T-helper 2 cell treated with Interferon-gamma antibody and Interleukin-4, amounts not matched to agents 5 μg/mL and 100 μg/mL, for 36 hours (primary cell): ENCODE results near the gene PIK3R2.

Source experiments
- DNase-seq: peaks from one replicate; pipeline ENCODE4 v3.0.0; 2021; ENCODE audit warnings: low spot score
- H3K27ac Mint-ChIP-seq: one replicate; pipeline ENCODE4 v1.8.0; 2021; ENCODE audit warnings: mild to moderate bottlenecking, mixed read lengths
- H3K27me3 Mint-ChIP-seq: one replicate; pipeline ENCODE4 v1.8.0; 2021; ENCODE audit warnings: low read depth, mixed read lengths
- H3K36me3 Mint-ChIP-seq: one replicate; pipeline ENCODE4 v1.8.0; 2021; ENCODE audit warnings: low read depth, mixed read lengths
- H3K4me1 Mint-ChIP-seq: one replicate; pipeline ENCODE4 v1.8.0; 2021; ENCODE audit warnings: low read depth, mixed read lengths
- H3K4me3 Mint-ChIP-seq: one replicate; pipeline ENCODE4 v1.8.0; 2022; ENCODE audit warnings: mild to moderate bottlenecking, moderate library complexity, mixed read lengths
- H3K9me3 Mint-ChIP-seq: one replicate; pipeline ENCODE4 v1.8.0; 2021; ENCODE audit warnings: mixed read lengths

PIK3R2 gene

GRCh38 chr19:18167011-18167410 is 14.0 kb downstream of the PIK3R2 start:
- H3K4me1 Mint-ChIP-seq, result no peaks in the 10 kb centered on the region
- H3K27ac Mint-ChIP-seq, result no peak overlapping the region
- H3K36me3 Mint-ChIP-seq, result peaks cover 18% of the 10 kb centered on the region
- no peak for DNase-seq
- no peaks in the 10 kb centered on the region for H3K27me3 Mint-ChIP-seq
- H3K4me3 Mint-ChIP-seq, result no peak overlapping the region
- no peaks in the 10 kb centered on the region for H3K9me3 Mint-ChIP-seq

- H3K4me3 Mint-ChIP-seq, result no peak overlapping the region
- H3K4me1 Mint-ChIP-seq, result peaks cover 3% of the 10 kb centered on the region
- no peak overlapping the region for H3K27ac Mint-ChIP-seq
- no peaks in the 10 kb centered on the region for H3K27me3 Mint-ChIP-seq
- peak; percentile 45 for DNase-seq
- H3K9me3 Mint-ChIP-seq, result no peaks in the 10 kb centered on the region
- peaks cover 18% of the 10 kb centered on the region for H3K36me3 Mint-ChIP-seq
These were observed 15.1 kb downstream of the PIK3R2 start for GRCh38 chr19:18167975-18168645.

- Mint-ChIP-seq H3K9me3 (no peaks in the 10 kb centered on the region), H3K36me3 (peaks cover 13% of the 10 kb centered on the region), H3K4me1 (peaks cover 5% of the 10 kb centered on the region), H3K27ac (no peak overlapping the region), H3K27me3 (no peaks in the 10 kb centered on the region), H3K4me3 (no peak overlapping the region)
- no peak for DNase-seq
These were observed 15.9 kb downstream of the PIK3R2 start for GRCh38 chr19:18168673-18169381.

- H3K27ac Mint-ChIP-seq, result peak overlapping the region; percentile 4
- no peak for DNase-seq
- H3K9me3 Mint-ChIP-seq, result no peaks in the 10 kb centered on the region
- peaks cover 12% of the 10 kb centered on the region for H3K36me3 Mint-ChIP-seq
- H3K4me1 Mint-ChIP-seq, result peaks cover 15% of the 10 kb centered on the region
- H3K4me3 Mint-ChIP-seq, result no peak overlapping the region
- no peaks in the 10 kb centered on the region for H3K27me3 Mint-ChIP-seq
These were observed 17.8 kb downstream of the PIK3R2 start for GRCh38 chr19:18170714-18171255.

GRCh38 chr19:18171605-18172327 is 18.8 kb downstream of the PIK3R2 start:
- Mint-ChIP-seq H3K27me3 (no peaks in the 10 kb centered on the region), H3K9me3 (no peaks in the 10 kb centered on the region), H3K36me3 (peaks cover 14% of the 10 kb centered on the region), H3K27ac (peak overlapping the region; percentile 31), H3K4me3 (no peak overlapping the region), H3K4me1 (peaks cover 18% of the 10 kb centered on the region)
- no peak for DNase-seq

GRCh38 chr19:18172331-18173053 is 19.5 kb downstream of the PIK3R2 start:
- no peaks in the 10 kb centered on the region for H3K9me3 Mint-ChIP-seq
- peak overlapping the region; percentile 29 for H3K4me3 Mint-ChIP-seq
- H3K36me3 Mint-ChIP-seq, result peaks cover 12% of the 10 kb centered on the region
- DNase-seq, result no peak
- H3K27me3 Mint-ChIP-seq, result no peaks in the 10 kb centered on the region
- peak overlapping the region; percentile 45 for H3K27ac Mint-ChIP-seq
- peaks cover 18% of the 10 kb centered on the region for H3K4me1 Mint-ChIP-seq

GRCh38 chr19:18173054-18173571 is 20.1 kb downstream of the PIK3R2 start:
- Mint-ChIP-seq H3K4me3 (peak overlapping the region; percentile 89), H3K9me3 (no peaks in the 10 kb centered on the region), H3K27me3 (no peaks in the 10 kb centered on the region), H3K4me1 (peaks cover 18% of the 10 kb centered on the region), H3K36me3 (peaks cover 13% of the 10 kb centered on the region), H3K27ac (peak overlapping the region; percentile 78)
- DNase-seq, result no peak

GRCh38 chr19:18173572-18174288 is 20.8 kb downstream of the PIK3R2 start, which contains the start of gene IFI30:
IFI30 (plus strand) TSS chr19:18173813; CDS start chr19:18173842, 29 bp downstream.
- peak; percentile 66 for DNase-seq
- Mint-ChIP-seq H3K4me1 (peaks cover 18% of the 10 kb centered on the region), H3K4me3 (peak within 1 kb of the TSS; percentile 89), H3K27ac (peak within 1 kb of the TSS; percentile 78), H3K27me3 (no peaks in the 10 kb centered on the region), H3K9me3 (no peaks in the 10 kb centered on the region), H3K36me3 (peaks cover 13% of the 10 kb centered on the region)

- DNase-seq, result no peak
- peaks cover 17% of the 10 kb centered on the region for H3K36me3 Mint-ChIP-seq
- peak overlapping the region; percentile 89 for H3K4me3 Mint-ChIP-seq
- H3K9me3 Mint-ChIP-seq, result no peaks in the 10 kb centered on the region
- peak overlapping the region; percentile 20 for H3K27ac Mint-ChIP-seq
- H3K27me3 Mint-ChIP-seq, result no peaks in the 10 kb centered on the region
- H3K4me1 Mint-ChIP-seq, result peaks cover 18% of the 10 kb centered on the region
These were observed 22.0 kb downstream of the PIK3R2 start for GRCh38 chr19:18174983-18175382.

GRCh38 chr19:18176367-18177310 is 23.7 kb downstream of the PIK3R2 start:
- H3K9me3 Mint-ChIP-seq, result no peaks in the 10 kb centered on the region
- H3K27ac Mint-ChIP-seq, result no peak overlapping the region
- peaks cover 13% of the 10 kb centered on the region for H3K36me3 Mint-ChIP-seq
- no peaks in the 10 kb centered on the region for H3K27me3 Mint-ChIP-seq
- H3K4me1 Mint-ChIP-seq, result peaks cover 18% of the 10 kb centered on the region
- no peak overlapping the region for H3K4me3 Mint-ChIP-seq
- no peak for DNase-seq

- DNase-seq, result no peak
- Mint-ChIP-seq H3K27me3 (no peaks in the 10 kb centered on the region), H3K4me3 (no peak overlapping the region), H3K36me3 (peaks cover 11% of the 10 kb centered on the region), H3K4me1 (peaks cover 4% of the 10 kb centered on the region), H3K27ac (no peak overlapping the region), H3K9me3 (no peaks in the 10 kb centered on the region)
These were observed 27.0 kb downstream of the PIK3R2 start for GRCh38 chr19:18179957-18180356.

GRCh38 chr19:18183529-18183928 is 30.6 kb downstream of the PIK3R2 start:
- Mint-ChIP-seq H3K27ac (no peak overlapping the region), H3K27me3 (no peaks in the 10 kb centered on the region), H3K4me3 (no peak overlapping the region), H3K9me3 (no peaks in the 10 kb centered on the region), H3K36me3 (peaks cover 4% of the 10 kb centered on the region), H3K4me1 (no peaks in the 10 kb centered on the region)
- no peak for DNase-seq
